ENCODE data around the gene ANKRD49. TPM values are rescaled to one million over a fixed set of nuclear protein-coding genes. Genes with fewer than 3 reads are reported as not detected.

The ANKRD49 gene
- total and polyA plus RNA-seq, 8 donors, result 4.3 to 25.2 (median 6.8) TPM

DNA sequence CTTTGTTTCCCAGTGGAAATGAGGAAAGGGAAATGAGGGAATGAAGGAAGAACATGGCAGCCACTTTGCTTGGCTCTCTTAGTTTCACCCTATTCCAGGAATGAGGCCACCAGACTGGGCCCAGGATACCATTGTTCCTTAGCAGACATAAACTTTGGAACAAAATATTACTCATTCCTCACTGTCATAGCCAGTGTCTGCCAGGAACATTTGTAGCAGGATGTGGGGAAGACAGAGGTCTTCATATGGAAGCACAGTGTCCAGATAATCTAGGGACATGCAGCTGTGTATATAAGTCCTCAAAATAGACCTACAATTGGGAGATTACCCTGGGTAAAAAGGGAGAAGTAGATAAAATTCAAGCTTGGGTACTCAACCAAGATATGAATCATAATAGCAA lies 34.8 kb downstream of the ANKRD49 start:
- intact Hi-C loops (cut with DNase I), result loop anchor here in 1 of 3 donors (10.0 kb wide), 1 partner anchor 66 kb away; no protein-coding TSS in a partner anchor

DNA sequence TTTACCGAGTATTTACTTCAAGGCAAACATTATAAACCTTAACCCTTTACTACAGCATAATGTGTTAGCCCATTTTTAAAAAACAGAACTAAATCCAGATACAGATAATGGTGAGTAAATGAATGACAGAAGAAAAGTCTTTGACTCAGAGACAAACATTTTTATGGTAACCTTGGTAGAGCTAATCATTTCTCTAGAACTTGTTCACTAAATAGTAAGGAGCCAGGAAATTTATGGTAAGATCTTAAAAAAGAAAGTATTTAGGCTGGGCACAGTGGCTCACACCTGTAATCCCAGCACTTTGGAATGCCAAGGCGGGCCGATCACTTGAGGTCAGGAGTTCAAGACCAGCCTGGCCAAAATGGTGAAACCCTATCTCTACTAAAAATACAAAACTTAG lies 38.4 kb downstream of the ANKRD49 start:
- no peak overlapping the region for H3K27ac ChIP-seq
- no peaks in the 10 kb centered on the region for H3K36me3 ChIP-seq
- ATAC-seq (no peak), FAIRE-seq (no peak), DNase-seq (no peak)
- intact Hi-C loops (cut with DNase I), result no loop called here
- TF ChIP-seq CTCF (IDR thresholded peaks at IDR 0.05), result no peak
- H3K4me3 ChIP-seq, result no peak overlapping the region
- WGBS, 2 donors, result 82 to 90% methylated on average over 3 of the region's 3 CpGs
- peaks cover 0 to 7% (median 0%) of the 10 kb centered on the region in 3 donors for H3K4me1 ChIP-seq
- H3K9me3 ChIP-seq, result no peaks in the 10 kb centered on the region
- no peaks in the 10 kb centered on the region for H3K27me3 ChIP-seq

More for the DNA sequence above, 34.8 kb downstream of the ANKRD49 start:
- Histone ChIP-seq H3K27me3 (no peaks in the 10 kb centered on the region), H3K4me3 (no peak overlapping the region), H3K36me3 (no peaks in the 10 kb centered on the region), H3K27ac (no peak overlapping the region), H3K4me1 (peaks cover 0 to 5% (median 3%) of the 10 kb centered on the region in 3 donors), H3K9me3 (no peaks in the 10 kb centered on the region)
- no peak for TF ChIP-seq CTCF (IDR thresholded peaks at IDR 0.05)
- ATAC-seq (no peak), FAIRE-seq (no peak), DNase-seq (no peak)

GRCh38 chr11:94533206-94533605 lies 39.4 kb downstream of the ANKRD49 start:
- ATAC-seq, result no peak
- 95% methylated on average over 1 of the region's 1 CpG for WGBS, 2 donors
- Histone ChIP-seq H3K27me3 (no peaks in the 10 kb centered on the region), H3K9me3 (no peaks in the 10 kb centered on the region), H3K36me3 (no peaks in the 10 kb centered on the region), H3K4me1 (peaks cover 0 to 7% (median 0%) of the 10 kb centered on the region in 3 donors), H3K27ac (no peak overlapping the region), H3K4me3 (no peak overlapping the region)
- FAIRE-seq, result no peak
- TF ChIP-seq CTCF (IDR thresholded peaks at IDR 0.05), result no peak
- intact Hi-C loops (cut with DNase I), result no loop called here
- no peak for DNase-seq

DNA sequence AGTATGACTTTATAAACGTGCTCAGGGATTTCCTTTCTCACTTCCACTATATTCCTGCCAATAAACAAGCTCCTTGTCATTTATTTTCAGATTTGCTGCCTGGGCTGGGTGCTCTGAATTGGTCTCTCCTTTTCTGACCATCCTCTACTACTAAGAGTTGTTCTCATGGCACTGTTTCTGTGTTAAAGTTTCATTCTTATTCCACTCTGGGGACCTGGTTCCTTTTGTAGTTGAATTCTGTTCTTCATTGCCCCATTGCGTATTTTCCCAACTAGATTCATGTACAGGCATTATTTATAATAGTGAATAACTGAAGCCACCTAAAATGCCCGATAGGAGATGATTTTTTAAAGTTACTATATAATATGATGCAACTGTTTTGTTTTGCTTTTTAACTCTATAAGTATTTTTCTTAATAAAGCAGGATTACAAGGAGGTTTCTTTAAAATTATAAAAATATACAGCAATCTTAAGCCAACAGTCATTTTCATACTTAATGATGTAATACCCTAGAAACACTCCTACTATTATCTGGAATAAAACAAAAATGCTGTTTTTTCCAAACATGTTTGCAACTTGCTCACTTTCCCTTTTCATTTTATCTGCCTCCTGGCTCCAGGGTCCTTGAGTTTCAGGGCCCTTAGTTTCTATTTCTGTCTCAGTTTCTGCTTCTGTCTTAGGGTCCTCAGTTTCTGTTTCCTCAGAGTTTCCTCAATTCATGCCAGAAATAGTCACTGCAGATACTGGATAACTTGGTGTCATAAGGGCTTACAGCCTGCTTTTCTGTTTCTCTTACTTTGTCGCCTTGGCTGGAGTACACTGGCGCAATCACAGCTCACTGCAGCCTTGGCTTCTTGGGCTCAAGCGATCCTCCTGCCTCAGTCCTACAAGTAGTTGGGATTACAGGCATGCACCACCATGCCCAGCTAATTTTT lies 40.2 kb downstream of the ANKRD49 start:
- Histone ChIP-seq H3K9me3 (no peaks in the 10 kb centered on the region), H3K4me1 (peaks cover 0 to 7% (median 0%) of the 10 kb centered on the region in 3 donors), H3K27me3 (no peaks in the 10 kb centered on the region), H3K4me3 (no peak overlapping the region), H3K27ac (no peak overlapping the region), H3K36me3 (no peaks in the 10 kb centered on the region)
- 78 to 80% methylated on average over 6 of the region's 6 CpGs for WGBS, 2 donors
- TF ChIP-seq CTCF (IDR thresholded peaks at IDR 0.05), result no peak
- FAIRE-seq, result no peak
- no peak for DNase-seq
- intact Hi-C loops (cut with DNase I), result no loop called here
- ATAC-seq, result peak in 2 of 4 donors; percentile 36 to 48

DNA sequence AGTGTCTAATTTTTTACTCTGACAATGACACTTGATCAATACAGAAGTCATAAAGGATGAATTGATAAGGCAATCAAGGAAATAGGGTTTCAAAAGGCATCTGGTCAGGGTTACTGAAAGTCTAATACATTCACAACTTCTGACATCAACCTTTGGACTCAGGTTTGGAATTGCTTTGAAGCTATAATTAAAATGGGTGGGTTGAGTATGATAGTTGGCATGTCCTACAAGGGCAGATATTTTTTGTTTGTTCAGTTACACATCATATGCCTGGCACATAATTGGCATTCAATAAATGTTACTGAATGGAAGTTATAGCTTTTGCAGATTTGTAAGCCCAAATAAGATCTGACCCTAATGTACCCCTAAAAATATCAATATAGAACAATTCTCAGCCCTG lies 42.6 kb downstream of the ANKRD49 start:
- Histone ChIP-seq H3K4me1 (peaks cover 0 to 7% (median 0%) of the 10 kb centered on the region in 3 donors), H3K9me3 (no peaks in the 10 kb centered on the region), H3K27ac (peak overlapping the region in 2 of 4 donors; percentile 8 to 15), H3K4me3 (no peak overlapping the region), H3K36me3 (no peaks in the 10 kb centered on the region), H3K27me3 (no peaks in the 10 kb centered on the region)
- FAIRE-seq, result peak; percentile 5
- no peak for DNase-seq
- intact Hi-C loops (cut with DNase I), result no loop called here
- no peak for TF ChIP-seq CTCF (IDR thresholded peaks at IDR 0.05)
- ATAC-seq, result peak in 3 of 4 donors; percentile 64 to 70 (median 68)
